HG03469 (cell line): ENCODE results near the gene TH.
"Not testable (repeated sequence)": the region's sequence is repeated elsewhere in the genome, so short reads cannot be mapped to it uniquely, and the experiment has no call there.

Experiments used
- ATAC-seq: cut with Tn5 transposase; IDR thresholded peaks from one replicate; pipeline ENCODE4 v1.9.1; 2021; ENCODE audit warnings: mild to moderate bottlenecking, moderate library complexity, moderate number of reproducible peaks; ENCODE audit not compliant: unreplicated experiment

The TH gene

GRCh38 chr11:2196970-2197770 is 25.6 kb upstream of the TH start:
- no peak for ATAC-seq

- no peak for ATAC-seq
These were observed 24.1 kb upstream of the TH start for GRCh38 chr11:2195756-2196088.

- ATAC-seq = no peak
These were observed 23.5 kb upstream of the TH start for GRCh38 chr11:2194877-2195755.

GRCh38 chr11:2193888-2194595 is 22.4 kb upstream of the TH start:
- ATAC-seq = not testable (repeated sequence)

GRCh38 chr11:2193099-2193887 is 21.7 kb upstream of the TH start:
- no peak for ATAC-seq

DNA sequence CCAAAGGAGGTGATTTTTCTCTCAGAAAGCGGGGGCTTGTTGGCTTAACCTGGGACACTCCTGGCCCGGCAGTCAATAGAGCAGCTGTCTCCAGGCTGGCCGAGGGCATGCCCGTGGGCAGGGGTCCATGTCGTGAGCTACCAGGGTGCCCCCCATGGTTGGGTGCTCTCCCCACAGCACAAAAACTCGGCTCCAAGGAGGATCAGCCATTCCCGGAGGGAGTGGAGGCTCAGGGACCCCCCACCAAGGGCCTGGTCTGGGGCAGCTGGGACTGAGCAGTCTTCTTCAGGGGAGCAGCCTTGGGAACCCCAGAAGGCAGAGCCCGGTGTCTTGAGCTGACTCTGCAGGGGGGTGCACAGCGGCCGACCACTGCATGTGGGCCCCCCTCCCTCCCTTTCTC is 20.8 kb upstream of the TH start:
- ATAC-seq = no peak

DNA sequence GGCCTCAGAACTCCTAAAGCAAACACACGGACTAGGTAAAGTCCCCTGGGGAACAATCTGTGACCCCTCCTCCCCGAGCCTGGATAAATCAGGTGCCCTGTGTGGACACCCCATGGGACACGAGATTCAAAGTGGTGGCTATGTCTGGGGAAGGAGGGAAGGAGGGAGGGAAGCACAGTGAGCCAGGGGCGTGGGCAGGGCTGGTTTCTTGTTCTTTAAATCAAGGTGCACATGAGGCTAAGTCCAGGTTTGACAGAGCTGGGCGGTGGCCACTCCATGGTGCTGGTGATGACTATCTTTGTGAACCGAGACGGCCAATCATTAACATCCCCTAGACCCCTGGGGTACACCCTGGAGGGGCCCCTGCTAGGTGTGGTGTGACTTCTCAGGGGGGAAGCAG is 20.3 kb upstream of the TH start:
- ATAC-seq = no peak

DNA sequence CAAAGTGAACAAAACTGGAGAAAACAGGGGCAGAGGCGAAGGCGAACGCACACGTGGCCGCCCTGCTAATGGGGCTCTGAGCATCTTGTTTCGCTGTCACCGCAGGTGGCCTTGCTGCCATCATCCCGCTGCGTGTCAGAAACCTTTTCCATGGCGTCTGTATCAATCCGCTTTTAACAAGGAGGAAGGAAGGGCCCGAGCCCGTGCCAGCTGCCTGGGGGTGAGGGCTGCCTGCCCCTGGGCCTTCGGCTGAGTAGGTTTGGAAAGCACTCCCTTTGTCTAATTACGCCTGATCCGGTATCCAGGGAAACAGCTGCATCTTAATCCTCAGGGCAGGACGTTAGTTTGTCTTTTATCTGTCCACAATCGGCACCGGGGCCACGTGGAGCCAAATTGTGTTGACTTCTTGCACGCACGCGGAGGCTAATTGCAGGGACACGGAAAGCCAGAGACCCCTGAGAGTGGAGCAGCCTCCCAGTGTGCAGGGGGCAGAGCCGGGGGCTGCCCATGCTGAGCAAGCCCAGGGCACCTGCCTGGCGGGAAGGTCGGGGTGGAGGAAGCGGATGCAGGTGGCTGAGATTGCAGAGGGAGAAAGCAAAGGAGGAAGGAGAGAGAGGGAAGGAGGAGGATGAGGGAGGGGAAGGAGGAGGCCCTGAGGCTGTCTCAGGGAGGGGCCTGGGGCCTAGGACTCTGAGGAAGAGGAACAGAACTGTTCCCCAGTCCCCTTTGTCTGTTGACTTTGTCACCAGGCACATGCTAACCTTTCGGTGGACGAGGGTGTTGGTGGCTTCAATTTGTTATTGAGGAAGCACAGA is 19.2 kb upstream of the TH start:
- no peak for ATAC-seq

GRCh38 chr11:2189938-2190656 is 18.5 kb upstream of the TH start:
- no peak for ATAC-seq

DNA sequence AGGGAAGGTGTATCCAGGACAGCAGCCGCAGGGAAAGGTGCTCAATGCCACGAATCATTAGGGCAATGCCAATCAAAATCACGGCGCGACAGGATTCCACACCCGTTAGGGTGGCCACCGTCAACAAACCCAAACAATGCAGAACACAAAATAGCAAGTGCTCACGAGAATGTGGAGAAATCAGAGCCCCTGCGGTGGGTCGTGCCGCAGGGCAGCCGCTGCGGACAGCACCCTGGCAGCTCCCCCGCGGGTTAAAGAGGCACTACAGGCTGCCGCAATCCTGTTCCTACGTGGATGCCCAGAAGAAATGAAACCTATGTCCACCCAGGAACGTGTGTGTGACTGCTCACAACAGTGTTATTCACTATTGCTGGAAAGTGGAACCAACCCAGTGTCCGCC is 17.1 kb upstream of the TH start:
- no peak for ATAC-seq

DNA sequence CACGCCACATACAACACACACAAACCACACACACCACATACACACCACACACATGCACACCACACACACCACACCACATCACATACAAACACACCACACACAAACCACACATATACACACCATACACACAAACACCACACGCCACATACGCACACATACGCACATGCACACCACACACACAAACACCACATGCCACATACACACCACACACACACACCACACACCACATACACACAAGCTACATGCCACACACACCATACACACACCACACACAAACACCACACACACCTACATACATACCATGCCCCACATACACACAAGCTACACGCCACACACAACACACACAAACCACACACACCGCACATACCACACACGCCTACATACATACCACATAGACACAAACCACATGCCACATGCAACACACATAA is 15.7 kb upstream of the TH start:
- no peak for ATAC-seq

DNA sequence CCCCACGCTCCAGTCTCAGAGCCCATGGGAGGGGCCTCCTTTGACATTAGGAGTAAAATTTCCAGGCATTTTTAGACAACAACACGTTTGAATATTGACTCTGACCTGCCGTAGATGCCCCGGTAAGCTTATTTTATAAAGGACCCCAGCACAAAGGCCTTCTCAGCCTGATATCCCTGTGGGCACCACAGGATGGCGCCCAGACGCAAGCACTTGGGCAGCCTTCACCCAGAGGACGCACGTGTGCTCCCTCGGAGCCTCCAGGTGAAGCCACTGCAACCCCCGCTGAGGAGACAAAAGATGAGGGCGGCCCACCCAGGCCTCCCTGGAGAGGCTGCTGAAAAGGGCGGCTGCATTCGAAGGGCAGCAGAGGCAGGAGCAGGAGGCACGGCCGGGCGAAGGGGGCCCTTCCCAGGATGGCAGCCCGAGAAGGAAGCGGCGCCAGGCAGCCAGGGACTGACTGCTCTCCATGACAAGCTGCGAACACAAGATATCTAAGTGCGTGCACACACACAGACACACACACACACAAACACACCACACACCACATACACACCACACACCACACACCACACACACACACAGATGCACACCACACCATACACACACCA is 15.2 kb upstream of the TH start:
- no peak for ATAC-seq

- ATAC-seq = no peak
These were observed 13.9 kb upstream of the TH start for GRCh38 chr11:2185324-2186085.

- ATAC-seq = no peak
These were observed 11.3 kb upstream of the TH start for GRCh38 chr11:2182692-2183474.

DNA sequence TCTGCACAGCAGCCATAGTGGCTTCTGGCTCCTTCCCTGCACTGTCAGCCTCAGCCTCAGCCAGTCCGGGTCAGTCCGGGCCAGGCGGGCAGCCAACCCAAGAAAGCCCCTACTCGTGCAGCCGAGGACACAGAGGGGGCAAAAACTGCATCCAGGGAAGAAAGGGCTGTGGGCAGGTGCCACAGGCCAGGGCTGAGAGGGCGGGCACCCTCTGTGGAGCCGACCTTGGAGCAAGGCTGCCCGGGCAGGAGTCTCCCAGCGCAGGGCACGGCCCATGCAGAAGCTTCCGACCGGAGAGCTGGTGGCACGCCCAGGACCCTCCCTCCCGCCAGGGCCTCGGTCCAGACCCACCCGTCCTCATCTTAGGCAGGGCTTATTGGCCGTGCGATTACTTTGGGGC is 10.5 kb upstream of the TH start:
- ATAC-seq = no peak

- ATAC-seq = no peak
These were observed 9.3 kb upstream of the TH start for GRCh38 chr11:2180789-2181370.

GRCh38 chr11:2180347-2180746 is 8.7 kb upstream of the TH start:
- no peak for ATAC-seq
